ENCODE measurements around the gene PLCH2. TPM values are rescaled to one million over a fixed set of nuclear protein-coding genes. Genes with fewer than 3 reads are reported as not detected.

Gene PLCH2, protein sequence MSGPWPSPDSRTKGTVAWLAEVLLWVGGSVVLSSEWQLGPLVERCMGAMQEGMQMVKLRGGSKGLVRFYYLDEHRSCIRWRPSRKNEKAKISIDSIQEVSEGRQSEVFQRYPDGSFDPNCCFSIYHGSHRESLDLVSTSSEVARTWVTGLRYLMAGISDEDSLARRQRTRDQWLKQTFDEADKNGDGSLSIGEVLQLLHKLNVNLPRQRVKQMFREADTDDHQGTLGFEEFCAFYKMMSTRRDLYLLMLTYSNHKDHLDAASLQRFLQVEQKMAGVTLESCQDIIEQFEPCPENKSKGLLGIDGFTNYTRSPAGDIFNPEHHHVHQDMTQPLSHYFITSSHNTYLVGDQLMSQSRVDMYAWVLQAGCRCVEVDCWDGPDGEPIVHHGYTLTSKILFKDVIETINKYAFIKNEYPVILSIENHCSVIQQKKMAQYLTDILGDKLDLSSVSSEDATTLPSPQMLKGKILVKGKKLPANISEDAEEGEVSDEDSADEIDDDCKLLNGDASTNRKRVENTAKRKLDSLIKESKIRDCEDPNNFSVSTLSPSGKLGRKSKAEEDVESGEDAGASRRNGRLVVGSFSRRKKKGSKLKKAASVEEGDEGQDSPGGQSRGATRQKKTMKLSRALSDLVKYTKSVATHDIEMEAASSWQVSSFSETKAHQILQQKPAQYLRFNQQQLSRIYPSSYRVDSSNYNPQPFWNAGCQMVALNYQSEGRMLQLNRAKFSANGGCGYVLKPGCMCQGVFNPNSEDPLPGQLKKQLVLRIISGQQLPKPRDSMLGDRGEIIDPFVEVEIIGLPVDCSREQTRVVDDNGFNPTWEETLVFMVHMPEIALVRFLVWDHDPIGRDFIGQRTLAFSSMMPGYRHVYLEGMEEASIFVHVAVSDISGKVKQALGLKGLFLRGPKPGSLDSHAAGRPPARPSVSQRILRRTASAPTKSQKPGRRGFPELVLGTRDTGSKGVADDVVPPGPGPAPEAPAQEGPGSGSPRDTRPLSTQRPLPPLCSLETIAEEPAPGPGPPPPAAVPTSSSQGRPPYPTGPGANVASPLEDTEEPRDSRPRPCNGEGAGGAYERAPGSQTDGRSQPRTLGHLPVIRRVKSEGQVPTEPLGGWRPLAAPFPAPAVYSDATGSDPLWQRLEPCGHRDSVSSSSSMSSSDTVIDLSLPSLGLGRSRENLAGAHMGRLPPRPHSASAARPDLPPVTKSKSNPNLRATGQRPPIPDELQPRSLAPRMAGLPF (N-terminal part only)
- under 0.01 TPM in 1 of 2 replicates, not detected in the other for total RNA-seq

GRCh38 chr1:2476061-2476999 is at the start of gene PLCH2:
Gene PLCH2, plus strand, starts transcription at chr1:2476289. Its CDS starts 300 bp downstream, at chr1:2476589.

GRCh38 chr1:2525920-2526823 is 50.1 kb downstream of the PLCH2 start, which contains the start of gene PANK4:
Gene PANK4, minus strand, starts transcription at chr1:2526596. Its CDS starts 9 bp downstream, at chr1:2526587.

GRCh38 chr1:2529784-2530512 is 53.9 kb downstream of the PLCH2 start, which contains the start of gene HES5:
Gene HES5, minus strand, starts transcription at chr1:2530263. Its CDS starts 99 bp downstream, at chr1:2530164.

Other genes starting within 250 kb of the PLCH2 start
- gene SKI, start 248.0 kb upstream of the PLCH2 start, total RNA-seq, result 33.5 and 43.4 TPM in 2 replicates
- 2.6 and 4.8 TPM in 2 replicates for gene MORN1, start 84.7 kb upstream of the PLCH2 start, total RNA-seq
- gene RER1, start 84.4 kb upstream of the PLCH2 start, total RNA-seq, result 67.3 and 113 TPM in 2 replicates
- gene PEX10, start 63.7 kb upstream of the PLCH2 start, total RNA-seq, result 28.2 and 35.2 TPM in 2 replicates
- gene PANK4, start 50.3 kb downstream of the PLCH2 start, total RNA-seq, result 12.9 and 15.1 TPM in 2 replicates
- not detected in 2 replicates for gene HES5, start 54.0 kb downstream of the PLCH2 start, total RNA-seq
- 7.3 and 9.6 TPM in 2 replicates for gene TNFRSF14, start 80.1 kb downstream of the PLCH2 start, total RNA-seq
- gene PRXL2B, start 110.5 kb downstream of the PLCH2 start, total RNA-seq, result 10.6 and 13.7 TPM in 2 replicates
- gene MMEL1, start 156.7 kb downstream of the PLCH2 start, total RNA-seq, result not detected in 2 replicates

Measured in pericardium fibroblast (primary cell).